Suppressor macrophage treated with lipopolysaccharide for 4 hours (primary cell): ENCODE results near the gene EDIL3.
A peak's percentile ranks its signal among the peaks of the same experiment; 100 is the strongest.
"Not testable (repeated sequence)": the region's sequence is repeated elsewhere in the genome, so short reads cannot be mapped to it uniquely, and the experiment has no call there.

Source experiments
- DNase-seq: peaks from one replicate; pipeline ENCODE4 v3.0.0-alpha.2; 2020

Gene EDIL3

DNA sequence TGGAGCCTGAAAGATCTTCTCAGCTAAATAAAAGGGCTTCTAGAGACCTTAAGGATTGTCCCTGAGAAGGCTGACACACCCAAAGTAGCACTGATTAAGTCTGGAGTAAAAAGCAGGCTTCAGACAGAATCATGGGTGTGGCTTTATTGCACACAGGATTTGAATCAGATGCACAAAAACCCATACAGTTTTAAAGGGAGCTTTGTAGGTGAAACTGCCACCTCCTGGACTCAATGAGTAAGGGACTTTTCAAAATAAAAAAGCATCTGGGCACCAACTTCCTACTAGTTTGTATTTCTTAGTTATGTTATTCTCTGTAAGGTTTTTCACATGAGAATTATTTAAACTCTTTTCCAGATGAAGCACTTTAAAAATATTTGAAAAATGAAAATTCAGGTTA lies 129.4 kb downstream of the EDIL3 start:
- no peak for DNase-seq

DNA sequence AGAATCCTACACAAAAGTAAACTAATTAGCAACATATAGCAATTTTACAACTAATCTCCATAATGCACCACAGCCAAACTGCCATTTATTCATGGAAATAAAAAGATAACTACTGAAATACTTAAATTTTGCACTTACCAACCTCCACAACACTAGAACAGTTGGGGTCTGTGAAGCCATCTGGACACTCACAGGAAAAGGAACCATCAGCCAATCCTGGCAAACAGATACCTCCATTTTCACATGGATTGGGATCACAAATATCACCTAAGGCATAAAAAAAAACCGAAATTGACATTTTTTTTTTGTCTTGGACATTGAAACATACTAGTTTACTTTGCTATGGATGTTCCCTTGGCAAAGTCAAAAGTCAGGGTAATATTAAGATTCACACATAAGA lies 130.7 kb downstream of the EDIL3 start:
- no peak for DNase-seq

DNA sequence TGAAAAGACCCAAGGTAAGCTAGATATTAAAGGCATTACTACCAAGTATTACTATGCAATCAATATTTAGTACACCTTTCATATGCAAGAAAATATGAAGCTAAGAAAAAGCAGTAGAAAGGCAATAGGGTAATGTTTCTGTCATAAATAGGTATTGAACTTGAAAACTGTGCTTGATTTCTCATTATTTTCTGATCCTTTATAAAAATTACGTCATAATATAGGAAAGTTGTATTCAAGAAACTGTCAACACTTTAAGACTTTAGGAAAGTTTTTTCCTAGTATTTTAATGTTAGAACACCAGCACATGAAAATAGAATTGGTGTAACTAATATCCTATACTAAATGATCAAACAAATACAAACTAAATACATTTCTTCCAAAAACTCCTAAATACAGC lies 133.2 kb downstream of the EDIL3 start:
- DNase-seq, result no peak

DNA sequence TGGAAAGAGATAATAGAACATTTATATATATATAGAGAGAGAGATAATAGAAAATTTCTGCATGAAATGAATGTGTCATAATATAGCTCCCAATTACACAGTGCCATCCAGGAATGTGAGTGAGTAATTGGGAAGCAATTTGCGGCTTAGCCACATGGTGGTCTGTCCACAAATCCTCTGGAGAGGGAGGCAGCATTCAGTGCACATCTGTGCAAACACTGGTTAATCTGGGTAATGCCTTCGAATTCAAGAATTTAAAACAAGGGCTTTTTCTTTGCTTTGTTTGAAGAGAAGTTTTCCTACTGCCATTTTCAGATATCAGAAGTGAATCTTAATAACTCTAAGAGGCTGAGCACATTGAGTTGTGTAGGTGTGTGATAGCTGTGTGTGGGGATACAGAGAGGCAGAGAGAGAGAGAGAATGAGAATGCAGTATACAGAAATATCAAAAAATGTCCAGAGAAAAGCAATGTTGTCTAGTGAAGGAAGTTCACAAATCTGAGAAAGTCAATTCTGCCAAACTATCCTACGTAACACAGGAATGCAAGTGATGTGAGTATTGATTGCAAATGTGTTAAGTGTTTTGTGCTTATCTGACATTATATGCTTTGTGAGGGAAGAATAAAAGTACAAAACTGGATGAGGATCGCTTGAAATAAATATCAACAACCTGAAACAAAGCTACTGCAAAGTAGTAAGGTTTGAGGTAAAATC lies 134.6 kb downstream of the EDIL3 start:
- no peak for DNase-seq

DNA sequence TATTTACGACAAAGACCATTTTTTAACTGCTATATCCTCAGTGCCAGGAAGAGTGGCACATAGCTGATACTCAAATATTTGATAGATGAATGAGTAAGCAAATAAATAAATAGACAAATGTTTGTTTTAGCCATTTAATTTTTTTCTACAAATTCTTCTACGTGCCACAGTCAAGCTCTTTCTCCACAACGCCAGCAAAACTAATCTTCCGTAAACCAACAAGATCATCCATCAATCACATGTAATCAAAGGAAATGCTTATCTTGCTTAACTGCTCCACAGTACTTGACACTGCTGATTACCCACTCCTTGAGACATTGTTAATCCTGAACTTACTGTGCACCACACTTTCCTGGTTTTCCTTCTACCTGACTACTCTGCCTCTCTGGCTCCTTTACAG lies 136.7 kb downstream of the EDIL3 start:
- no peak for DNase-seq

DNA sequence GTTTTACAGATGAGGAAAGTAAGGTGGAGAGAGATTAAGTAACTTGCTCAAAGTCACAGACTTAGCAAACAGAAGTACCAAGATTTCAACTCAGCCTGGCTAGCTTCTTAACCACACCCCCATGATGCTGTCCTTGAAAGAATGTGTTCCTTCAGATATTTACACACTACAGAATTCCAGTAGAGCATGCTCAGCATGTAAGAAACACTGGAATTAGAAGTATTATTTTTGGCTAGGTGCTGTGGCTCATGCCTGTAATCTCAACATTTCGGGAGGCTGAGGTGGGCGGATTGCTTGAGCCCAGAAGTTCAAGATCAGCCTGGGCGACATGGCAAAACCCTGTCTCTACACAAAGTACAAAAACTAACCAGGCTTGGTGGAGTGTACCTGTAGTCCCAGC lies 142.4 kb downstream of the EDIL3 start:
- no peak for DNase-seq

DNA sequence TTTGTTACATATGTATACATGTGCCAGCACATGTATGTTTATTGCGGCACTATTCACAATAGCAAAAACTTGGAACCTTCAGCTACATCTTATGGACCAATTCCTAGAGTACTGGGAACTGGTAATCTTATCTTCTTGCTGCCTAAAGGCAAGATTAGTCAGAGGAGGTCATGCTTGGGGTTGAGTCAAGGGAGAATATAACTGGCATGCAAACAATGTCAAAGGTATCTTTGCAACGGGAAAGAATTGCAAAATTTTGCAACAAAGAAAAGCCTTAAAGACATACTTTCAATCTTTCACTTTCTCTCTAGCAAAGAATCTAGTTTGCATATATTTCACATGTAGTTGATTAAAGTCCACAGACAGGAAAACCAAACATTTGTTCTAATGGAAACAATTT lies 145.2 kb downstream of the EDIL3 start:
- DNase-seq, result no peak

DNA sequence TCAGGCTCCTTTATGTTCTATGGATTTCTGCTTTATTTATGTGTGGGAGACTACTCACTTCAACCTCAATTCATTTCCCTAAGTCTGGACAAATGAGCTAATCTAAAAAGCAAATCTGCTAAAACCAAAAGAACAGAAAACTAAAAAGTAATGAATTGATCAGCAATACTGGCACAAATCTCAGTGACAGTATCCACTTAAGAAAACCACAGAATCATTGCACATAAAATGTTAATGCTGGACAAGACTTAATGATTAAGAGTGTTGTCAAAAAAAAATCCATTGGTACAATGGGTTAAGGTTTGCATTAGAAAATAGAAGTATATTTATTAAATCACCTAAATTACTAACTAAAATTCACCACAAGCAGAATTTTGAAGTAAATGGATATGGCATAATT lies 147.6 kb downstream of the EDIL3 start:
- DNase-seq, result no peak

DNA sequence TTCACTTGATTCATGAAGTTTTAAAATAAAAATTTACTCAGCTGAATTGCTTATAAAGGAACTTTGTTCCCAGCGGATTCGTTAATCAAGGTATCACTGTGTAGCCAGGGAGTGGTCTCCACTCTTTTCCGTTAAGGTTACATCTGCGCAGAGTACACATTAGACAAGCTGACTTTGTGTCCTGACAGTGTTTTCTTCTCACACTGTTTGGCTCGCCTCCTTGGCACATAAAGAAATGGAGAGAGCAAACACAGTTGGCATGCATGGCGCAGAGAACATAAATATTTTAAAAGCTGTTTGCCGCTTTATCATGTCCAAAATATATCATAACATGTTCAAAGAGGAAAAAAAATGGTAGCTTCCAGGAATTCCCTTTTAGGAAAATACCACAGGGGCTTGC lies 153.2 kb downstream of the EDIL3 start:
- DNase-seq, result no peak

DNA sequence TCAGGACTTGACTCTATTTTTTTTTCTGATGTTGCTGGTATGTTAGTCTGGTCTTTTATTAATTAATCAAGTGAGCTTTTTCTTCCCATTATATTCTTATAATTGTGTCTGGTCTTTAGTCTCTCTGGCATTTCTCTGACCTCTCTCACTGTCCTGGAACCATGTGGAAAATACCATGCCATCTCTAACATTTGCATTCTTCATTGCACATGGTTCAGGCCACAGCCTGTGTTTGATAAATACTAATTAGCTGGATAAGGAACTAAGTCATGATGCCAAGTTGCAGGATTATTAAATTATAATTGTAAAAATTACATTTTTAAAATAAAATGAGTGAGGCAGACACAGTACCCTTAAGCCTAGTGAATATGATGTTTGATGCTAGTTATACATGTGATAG lies 155.6 kb downstream of the EDIL3 start:
- DNase-seq, result no peak

DNA sequence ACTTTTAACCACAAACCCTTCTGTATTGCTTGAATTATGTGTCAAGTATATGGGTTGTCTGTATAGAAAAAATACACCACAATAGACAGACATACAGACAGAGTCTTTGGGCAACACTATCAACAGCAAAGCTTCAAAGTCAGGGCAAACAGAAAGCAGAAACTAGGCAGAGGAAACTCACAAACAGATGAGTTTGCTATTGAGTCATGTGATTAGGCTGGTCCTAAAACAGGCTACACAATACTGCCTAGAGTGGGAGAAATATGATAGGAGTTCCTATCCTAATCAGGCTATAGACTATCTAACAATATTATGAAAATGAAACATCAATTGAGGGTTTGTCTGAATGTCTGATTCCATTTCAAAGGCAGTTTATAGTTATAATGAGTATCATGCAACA lies 156.4 kb downstream of the EDIL3 start:
- DNase-seq, result no peak

DNA sequence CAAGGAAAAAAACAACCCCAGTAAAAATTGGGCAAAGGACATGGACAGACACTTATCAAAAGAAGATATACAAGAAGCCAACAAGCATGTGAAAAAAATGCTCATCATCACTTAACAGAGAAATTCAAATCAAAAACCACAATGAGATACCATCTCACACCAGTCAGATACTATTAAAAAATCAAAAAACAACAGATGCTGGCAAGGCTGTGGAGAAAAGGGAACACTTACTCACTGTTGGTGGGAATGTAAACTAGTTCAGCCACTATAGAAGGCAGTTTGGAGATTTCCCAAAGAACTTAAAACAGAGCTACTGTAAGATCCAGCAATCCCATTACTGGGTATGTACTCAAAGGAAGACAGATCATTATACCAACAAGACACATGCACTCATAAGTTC lies 157.4 kb downstream of the EDIL3 start:
- no peak for DNase-seq

DNA sequence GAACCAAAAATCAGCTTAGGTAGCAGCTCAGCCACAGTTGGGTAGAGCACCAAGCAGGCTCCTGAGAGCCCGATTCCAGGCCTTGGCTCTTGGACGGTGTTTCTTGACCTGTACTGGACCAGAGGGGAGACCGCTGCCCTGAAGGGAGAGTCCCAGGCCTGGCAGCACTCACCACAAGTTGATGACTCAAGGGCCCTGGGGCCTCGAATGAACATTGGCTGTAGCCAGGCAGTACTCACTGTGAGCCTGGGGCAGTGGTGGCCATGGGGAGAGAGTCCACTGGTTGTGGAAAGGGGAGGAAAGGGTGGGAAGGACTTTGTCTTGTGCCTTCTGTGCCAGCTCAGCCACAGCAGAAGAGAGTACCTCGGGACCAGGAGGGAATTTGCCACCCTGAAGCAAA lies 166.1 kb downstream of the EDIL3 start:
- no peak for DNase-seq

DNA sequence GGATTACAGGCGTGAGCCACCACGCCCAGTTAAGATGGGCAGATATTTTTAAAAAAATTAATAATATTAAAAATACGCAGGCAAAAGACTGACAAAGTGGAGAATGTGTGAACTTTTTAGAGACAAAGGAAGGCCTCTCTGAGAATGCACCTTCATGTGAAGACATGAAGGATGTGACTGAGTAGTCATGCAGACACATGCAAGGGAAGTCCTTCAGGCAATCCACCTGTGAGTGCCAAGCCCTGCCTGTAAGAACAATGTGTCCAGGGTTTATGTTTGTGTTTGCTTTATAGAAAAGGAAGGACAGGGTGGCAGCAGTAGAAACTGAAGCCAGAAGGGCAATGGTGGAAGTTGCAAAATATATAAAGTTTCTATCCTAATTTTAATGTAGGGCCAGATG lies 169.2 kb downstream of the EDIL3 start:
- DNase-seq, result no peak

DNA sequence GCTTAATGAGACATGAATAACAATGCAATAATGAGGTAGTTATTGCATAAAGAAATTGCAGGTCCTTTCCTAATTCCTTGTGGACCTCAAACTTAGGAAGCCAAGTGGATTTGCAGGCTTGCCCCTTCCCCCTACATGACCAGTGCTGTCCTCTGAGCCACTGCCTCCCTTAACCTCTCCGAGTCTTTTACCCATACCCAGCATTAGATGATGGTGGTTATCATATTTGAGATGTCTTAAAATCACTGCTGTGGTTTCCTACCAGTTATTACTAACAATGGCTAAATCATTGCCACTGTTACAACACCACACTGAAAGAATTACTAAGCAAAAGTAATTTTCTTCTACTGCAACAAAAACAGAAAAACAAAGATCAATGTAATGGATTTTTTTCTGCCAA lies 170.8 kb downstream of the EDIL3 start:
- DNase-seq, result no peak

DNA sequence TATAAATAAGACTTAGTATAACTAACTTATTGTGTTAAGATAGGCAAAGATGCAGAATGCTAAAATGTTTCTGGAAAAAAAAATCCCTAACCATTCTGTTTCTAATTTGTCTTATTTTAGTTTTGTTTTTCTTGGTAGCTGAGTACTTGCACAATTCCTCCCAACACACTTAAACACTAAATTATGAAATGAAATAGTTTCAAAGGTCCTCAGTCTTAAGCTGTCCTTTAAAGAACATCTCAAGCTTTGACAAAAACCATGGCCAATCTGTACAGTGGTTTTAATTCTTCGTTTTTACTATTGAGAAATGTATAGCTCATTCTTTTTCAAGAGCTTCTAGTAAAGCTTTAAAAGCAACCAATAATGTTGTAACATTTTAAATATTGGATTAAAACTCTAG lies 171.5 kb downstream of the EDIL3 start:
- DNase-seq, result no peak

DNA sequence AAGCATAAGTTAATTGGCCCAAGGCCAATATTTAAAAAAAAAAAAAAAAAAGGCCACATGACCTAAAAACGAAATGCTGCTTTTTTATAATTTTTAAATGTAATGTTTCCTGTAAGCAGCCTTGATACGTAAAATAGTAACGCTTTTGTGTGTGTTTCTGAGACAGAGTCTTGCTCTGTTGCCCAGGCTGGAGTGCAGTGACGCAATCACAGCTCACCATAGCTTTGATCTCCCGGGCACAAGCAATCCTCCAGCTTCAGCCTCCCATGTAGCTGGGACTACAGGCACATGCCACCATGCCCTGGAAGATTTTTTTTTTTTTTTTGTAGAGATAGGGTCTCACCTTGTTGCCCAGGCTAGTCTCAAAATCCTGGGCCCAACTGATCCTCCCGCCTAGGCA lies 179.9 kb downstream of the EDIL3 start:
- no peak for DNase-seq

DNA sequence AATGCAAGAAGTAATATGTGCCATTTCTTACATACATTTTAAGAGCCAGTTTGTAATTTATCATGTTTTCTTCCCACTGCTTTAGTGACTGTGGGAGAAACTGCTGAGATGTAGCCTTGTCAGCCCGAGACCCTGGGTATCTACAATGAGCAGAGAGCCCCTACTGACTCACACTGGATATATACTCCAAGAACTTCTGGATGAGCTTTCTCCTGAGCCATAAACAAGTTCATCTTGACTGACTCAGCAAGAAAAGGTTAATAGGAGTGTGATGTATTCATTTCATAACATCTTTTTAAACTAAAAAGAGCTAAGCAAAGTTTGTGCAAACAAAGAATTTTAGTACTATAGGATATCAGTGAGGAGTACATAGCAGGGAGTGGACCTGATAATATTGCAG lies 182.5 kb downstream of the EDIL3 start:
- no peak for DNase-seq

DNA sequence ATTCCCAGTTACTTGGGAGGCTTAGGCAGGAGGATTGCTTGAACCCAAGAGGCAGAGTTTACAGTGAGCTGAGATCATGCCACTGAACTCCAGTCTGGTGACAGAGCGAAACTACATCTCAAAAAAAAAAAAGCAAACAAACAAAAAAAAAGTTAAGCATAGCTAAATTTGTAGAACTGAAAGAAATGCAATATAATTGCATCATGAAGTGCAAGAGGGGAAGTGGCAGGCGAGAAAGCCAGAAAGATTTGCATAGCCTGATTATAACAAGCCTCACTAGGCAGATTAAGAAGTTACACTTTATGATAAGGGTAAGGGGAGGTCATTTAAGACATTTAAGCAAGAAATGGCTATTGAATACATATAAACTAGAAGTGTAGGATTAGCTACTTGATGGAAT lies 187.1 kb downstream of the EDIL3 start:
- peak; percentile 58 for DNase-seq

DNA sequence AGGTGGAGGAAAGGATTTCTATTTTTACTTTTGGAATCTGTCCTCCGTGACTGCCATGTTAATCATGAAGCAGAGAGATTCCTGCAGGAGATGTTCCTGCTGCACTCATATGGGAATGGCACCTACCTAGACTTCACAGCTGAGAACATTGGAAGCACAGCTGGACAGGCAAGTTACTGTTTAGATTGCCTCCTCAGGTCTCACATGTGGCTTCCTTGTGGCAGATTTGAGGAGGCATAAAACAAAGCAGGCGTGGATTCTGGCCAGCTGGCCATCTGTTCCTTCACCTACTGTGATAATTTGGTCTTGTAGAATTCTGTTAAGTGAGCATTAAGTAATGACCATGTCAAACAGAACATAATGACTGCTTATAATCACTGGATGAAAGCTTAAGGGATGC lies 193.4 kb downstream of the EDIL3 start:
- DNase-seq, result no peak

DNA sequence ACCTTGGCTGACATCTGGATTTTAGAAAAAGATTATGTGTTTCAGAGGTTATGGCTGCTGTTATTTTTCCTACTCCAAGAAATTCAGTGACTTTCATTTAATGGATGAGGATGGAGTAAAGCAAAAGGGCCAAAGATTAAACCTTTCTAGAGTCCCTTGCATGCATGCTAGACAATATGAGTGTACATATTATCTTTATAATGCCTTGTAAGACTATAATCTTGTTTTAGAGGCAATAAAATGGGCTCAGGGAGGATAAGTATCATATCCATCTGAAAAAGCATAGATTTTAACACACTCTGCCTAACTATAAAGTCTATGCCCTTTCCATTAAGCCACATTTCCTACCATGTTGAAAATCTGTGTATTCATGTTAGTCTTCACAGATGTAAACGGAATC lies 199.8 kb downstream of the EDIL3 start:
- DNase-seq, result no peak

DNA sequence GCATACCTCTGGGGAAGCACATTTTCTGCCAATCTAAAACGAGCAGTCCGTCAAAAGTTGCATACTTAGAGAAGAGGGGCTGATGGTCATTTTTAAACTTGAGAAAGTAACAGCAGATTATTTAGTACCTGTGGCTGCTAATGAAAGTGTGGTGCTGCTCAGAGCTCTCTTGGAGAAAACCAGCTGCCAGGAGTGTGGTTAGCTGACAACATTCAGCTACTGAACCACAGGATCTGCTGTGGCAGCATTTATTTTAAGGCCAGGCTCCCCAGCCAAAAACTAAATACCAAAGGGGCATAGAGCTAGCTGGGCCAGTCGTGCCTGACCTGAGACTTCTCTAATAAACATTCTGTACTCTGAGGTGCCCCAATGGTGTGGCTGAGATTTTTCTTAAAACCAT lies 203.6 kb downstream of the EDIL3 start:
- DNase-seq, result no peak

DNA sequence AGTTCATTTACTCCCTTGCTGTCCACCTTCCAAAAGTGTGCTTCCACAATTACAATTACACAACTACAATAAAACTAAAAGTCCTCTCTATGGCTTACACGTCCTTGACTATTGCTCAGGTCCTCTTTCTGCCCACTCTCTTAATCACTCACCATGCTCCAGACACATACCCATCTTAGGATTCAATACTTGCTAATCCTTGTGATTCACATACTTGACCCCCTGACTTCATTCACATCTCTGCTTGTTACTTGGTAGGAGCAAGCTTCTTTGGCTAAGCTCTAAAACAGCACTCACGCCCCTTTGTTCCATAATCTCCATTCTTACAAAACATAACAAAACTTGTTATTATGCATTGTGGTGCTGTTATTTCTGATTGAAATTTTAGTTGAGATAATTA lies 215.8 kb downstream of the EDIL3 start:
- DNase-seq, result no peak

DNA sequence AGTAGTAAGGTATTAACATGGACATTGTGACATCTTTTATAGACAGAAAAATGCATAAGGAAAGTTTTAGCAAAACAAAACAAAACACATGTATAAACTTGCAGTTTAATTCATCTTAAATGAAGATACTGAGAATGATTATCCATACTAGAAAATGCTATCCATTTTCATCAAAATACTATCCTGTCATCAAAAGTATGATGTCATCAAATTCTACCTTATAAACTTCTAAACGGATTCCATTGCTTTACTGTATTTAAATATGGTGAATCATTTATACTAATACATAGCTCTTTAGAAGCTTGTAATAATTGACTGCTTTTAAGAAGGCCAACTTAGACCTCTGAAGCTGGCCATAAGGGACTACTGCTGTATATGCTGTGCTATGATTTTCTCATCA lies 221.0 kb downstream of the EDIL3 start:
- DNase-seq, result no peak

DNA sequence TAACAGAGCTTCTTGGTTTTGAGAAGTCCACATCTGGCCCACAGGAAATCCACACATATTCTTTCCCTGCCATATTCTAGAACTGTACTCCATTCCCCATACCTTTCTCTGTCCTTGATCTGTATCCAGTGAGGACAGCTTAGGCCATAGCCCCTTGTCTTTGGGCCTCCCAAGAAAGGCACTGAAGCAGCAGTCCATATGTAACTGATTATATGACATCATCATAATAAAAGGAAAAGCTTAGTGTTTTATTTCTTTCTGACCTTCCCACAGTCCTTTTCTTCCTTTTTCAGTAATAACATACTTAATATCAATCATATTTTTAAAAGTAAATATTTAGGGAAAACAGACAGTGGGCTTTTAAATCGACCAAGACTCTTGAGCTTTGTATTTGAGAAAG lies 222.0 kb downstream of the EDIL3 start:
- no peak for DNase-seq

DNA sequence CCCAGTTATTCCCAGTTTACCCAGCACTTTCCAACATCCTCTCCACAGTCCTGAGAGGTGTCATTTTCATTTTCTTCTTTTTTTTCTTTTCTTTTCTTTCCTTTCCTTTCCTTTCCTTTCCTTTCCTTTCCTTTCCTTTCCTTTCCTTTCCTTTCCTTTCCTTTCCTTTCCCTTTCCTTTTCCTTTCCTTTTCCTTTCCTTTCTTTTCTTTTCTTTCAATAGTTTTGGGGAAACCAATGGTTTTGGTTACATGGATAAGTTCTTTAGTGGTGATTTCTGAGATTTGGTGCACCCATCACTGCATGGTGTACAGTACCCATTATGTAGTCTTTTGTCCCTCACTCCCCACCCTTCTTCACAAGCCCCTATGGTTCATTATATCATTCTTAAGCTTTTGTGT lies 224.0 kb downstream of the EDIL3 start:
- DNase-seq, result not testable (repeated sequence)
